Measurements from ENCODE around the gene DIDO1.

The DIDO1 gene

DNA sequence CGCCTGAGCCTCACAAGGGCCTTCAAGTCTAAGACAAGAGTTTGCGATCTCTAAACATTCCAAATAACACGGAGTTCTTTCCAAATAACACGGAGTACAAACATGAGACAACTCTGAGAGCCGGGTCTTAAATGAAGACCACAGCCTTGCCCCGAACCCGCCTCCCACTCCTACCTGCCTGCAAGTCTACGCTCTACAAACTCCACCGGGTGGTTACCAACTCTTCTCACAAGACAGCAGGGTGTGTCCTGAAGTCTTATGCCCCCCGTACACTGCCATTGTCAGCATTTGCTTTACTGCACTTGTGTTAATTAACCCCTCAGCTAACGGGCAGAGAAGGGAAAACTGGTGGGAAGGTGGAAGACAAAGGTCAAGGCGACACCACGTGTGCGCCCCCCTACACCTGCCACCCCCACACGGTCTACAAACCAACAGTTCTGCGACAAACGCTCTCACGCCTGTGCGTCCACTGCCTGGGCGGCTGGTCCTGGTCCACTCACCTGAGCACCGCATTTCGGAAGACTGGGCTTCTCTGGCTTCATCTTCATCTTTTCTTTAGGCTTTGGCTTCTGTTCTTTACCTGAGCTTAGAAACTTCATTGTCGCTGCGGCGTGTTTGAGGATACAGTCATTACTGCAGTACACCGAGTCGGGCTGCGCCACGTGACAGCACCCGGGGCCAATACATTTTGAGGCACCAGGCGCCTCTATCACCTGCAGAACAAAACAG, 19.5 kb downstream of the DIDO1 start:
- TF ChIP-seq, protein P1, sequence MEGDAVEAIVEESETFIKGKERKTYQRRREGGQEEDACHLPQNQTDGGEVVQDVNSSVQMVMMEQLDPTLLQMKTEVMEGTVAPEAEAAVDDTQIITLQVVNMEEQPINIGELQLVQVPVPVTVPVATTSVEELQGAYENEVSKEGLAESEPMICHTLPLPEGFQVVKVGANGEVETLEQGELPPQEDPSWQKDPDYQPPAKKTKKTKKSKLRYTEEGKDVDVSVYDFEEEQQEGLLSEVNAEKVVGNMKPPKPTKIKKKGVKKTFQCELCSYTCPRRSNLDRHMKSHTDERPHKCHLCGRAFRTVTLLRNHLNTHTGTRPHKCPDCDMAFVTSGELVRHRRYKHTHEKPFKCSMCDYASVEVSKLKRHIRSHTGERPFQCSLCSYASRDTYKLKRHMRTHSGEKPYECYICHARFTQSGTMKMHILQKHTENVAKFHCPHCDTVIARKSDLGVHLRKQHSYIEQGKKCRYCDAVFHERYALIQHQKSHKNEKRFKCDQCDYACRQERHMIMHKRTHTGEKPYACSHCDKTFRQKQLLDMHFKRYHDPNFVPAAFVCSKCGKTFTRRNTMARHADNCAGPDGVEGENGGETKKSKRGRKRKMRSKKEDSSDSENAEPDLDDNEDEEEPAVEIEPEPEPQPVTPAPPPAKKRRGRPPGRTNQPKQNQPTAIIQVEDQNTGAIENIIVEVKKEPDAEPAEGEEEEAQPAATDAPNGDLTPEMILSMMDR (IDR thresholded peaks at IDR 0.05): no peak
- no peak overlapping the region for H3K4me3 ChIP-seq
- DNase-seq (ENCODE audit: low spot score): no peak
- no peak overlapping the region for H3K27ac ChIP-seq

DNA sequence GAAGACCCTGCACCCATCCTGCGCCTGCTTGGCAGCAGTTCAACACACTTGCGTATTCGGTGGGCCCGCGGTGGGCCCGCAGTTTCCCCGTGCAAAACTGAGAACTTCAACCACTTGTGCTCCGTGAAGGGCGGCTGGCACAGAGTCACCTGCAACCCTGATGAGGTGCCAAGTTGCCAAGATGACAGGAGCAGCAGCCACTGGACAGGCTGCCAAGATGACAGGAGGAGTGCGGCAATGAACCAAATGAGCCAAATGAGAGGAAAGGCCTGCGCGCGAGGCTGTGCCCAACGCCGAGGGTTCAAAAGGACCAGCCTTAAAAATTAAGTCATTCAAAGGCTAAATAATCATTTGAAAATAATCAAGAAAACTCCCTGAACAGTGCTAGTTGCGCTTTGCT, 20.1 kb downstream of the DIDO1 start:
- DNase-seq (ENCODE audit: low spot score): no peak
- TF ChIP-seq, protein P1 (IDR thresholded peaks at IDR 0.05): no peak
- H3K27ac ChIP-seq: no peak overlapping the region
- no peak overlapping the region for H3K4me3 ChIP-seq

DNA sequence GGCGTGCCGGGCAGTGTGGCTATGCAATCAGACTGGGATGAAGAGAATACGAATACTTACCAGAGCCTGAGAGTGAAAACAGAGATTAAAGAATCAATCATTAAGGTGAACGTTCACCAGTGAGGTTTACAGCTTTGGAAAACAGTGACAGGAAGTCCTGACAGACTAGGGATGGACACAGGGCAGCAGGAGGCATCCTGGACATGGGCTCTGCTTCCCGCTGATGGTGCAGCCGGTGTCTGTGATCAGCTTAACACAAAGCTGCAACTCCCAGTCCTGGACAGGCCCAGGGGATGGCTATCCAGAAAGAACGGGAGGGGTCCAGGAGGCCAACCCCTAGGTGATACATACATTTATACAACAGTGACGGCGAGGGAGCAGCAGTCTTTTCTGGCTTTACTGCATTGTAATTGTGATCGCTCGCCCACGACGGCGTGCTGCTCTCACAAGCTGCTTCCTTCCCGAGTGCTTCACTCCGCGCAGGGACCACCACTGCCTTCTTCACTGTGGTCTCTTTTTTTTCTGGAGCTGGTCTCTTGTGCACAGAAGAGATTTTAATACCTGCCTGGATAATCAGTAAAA, 20.7 kb downstream of the DIDO1 start:
- Histone ChIP-seq H3K27ac (no peak overlapping the region), H3K4me3 (no peak overlapping the region)
- DNase-seq (ENCODE audit: low spot score): no peak
- TF ChIP-seq, protein P1 (IDR thresholded peaks at IDR 0.05): no peak

DNA sequence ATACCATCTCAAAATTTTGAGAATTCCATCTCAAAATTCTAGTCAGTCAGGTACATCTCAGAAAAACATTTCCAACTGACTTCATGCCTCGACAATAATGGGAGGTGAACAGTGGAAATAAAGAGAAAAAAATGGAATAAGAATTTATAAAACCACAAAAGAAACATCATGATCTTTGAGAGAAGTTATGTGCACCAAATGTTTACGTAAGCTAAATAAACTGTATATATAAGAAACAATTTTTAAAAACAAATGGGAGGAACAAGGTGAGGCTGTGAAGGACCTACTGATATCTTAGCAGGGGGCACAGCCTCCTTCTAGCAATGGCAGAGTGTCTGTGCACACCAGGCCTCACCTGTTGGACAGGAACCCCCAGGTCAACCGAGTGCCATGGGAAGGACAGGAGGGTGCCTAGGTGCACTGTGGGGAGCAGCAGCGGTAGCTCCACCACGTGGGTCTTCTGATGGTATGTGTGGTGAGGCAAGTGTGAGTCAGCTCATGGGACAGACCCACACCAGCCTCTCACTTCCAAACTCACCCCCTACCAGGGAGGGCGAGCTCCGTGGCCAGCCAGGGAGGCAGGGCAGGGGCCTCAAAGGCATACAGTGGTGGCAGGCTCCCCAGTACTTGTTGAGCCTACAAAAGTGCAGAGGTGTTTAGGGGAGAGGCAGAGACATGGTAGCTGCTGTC, 23.2 kb downstream of the DIDO1 start:
- no peak overlapping the region for H3K4me3 ChIP-seq
- no peak for DNase-seq (ENCODE audit: low spot score)
- no peak overlapping the region for H3K27ac ChIP-seq
- TF ChIP-seq, protein P1 (IDR thresholded peaks at IDR 0.05): no peak

DNA sequence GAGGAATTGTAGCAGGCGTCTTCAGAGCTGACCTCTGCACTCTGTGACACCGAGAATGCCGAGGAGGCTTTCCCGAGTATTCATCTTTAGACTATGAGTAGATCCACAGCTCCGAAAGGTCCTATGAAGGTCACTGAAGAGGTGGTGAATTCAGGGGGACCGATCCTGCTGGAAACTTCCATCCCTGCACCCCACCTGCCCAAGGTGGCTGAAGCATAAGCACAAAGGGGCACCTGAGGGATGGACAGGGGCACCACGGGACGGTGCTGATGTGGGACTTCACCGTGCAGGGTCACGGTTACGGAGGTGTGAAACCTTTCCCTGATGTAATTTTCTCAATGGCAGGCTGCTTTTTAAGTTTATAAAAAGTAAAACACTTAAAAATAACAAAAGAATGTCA, 24.4 kb downstream of the DIDO1 start:
- no peak for DNase-seq (ENCODE audit: low spot score)
- Histone ChIP-seq H3K27ac (no peak overlapping the region), H3K4me3 (no peak overlapping the region)
- TF ChIP-seq, protein P1 (IDR thresholded peaks at IDR 0.05): no peak

DNA sequence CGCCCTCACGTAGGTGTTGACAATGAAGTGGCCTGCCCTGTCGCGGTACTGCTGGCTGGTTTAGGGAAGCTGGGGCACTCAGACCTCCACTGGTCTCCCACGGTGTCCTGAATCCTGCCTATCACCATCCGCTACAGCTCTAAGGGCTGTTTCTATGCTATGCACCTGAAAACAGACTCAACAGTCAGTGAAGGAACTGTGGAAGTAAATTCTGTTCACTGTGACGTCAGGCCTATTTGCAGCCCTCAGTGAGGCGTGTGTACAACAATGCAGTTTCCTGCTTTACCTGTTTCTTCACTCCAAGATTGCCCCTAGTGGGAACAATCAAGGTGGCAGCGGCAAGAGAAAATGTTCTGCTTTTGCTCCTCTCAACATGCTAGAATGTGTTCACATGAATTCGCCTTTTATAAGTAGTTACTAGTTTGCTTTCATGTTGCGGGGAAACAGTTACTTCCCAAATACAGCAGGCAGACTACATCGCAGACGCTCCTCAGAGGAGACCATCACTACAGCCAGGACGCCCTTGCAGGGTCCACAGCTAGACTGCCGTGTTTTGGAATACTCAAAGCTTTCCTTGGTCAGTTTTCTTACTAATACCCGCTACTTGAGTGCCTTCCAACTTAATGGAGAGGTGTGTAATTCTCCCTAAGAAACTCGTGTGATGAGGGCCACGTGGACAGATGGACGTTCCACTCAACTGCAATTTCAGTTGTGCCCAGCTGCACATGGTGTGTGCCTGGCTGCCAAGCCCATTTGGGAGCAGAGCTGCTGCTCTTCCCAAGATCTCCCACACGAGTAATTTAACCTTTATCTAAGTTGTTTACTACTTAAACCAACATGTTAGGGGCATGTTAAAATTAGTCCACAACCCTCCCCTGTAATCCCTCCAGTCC, 25.4 kb downstream of the DIDO1 start:
- H3K27ac ChIP-seq: no peak overlapping the region
- DNase-seq (ENCODE audit: low spot score): no peak
- no peak overlapping the region for H3K4me3 ChIP-seq
- TF ChIP-seq, protein P1 (IDR thresholded peaks at IDR 0.05): no peak

Data from coronary artery (tissue), 2 donors.